HepG2 (cell line): ENCODE results near the gene SLC66A3.

Experiments used
- ATF7 ChIP-seq, 2 experiments: fragments of 450-650 bp in 1 of 2; sonication (generic) in 1 of 2; formaldehyde crosslinking in 1 of 2; IDR thresholded peaks; 2 replicates each; pipeline versions ENCODE4 v1.4.0 to v1.6.1; 2016 to 2020; ENCODE audit warnings: antibody characterized with exemption in 1 of 2, mild to moderate bottlenecking in 1 of 2, missing genetic modification reagents in 1 of 2
- CHD2 ChIP-seq: IDR thresholded peaks from 2 replicates; pipeline ENCODE4 v1.6.1; 2011; ENCODE audit warnings: low read depth, low read length, improper control_type of control experiment
- MAZ ChIP-seq, 2 experiments: sonication (generic) in 1 of 2; formaldehyde crosslinking in 1 of 2; IDR thresholded peaks; 2 replicates each; pipeline versions ENCODE4 v1.5.0 to v1.6.1; 2012 to 2020; ENCODE audit warnings: low read depth in 2 of 2, mild to moderate bottlenecking in 2 of 2, borderline replicate concordance in 1 of 2, improper control_type of control experiment in 1 of 2, low read length in 1 of 2, missing genetic modification reagents in 1 of 2, moderate library complexity in 1 of 2
- RBM22 ChIP-seq: fragments of 200-400 bp; formaldehyde crosslinking; optimal IDR thresholded peaks from 2 replicates; pipeline ENCODE3; 2017; ENCODE audit warnings: mild to moderate bottlenecking, low read length, moderate library complexity
- RFX5 ChIP-seq: IDR thresholded peaks from 2 replicates; pipeline ENCODE4 v1.6.1; 2011; ENCODE audit warnings: low read depth, low read length, improper control_type of control experiment
- ZKSCAN1 ChIP-seq: fragments of 150-350 bp; IDR thresholded peaks from 2 replicates; pipeline ENCODE4 v1.6.1; 2014; ENCODE audit warnings: low read length
- ZNF446 ChIP-seq: sonication (generic); formaldehyde crosslinking; IDR thresholded peaks from 2 replicates; pipeline ENCODE4 v1.5.0; 2020; ENCODE audit warnings: mild to moderate bottlenecking, missing genetic modification reagents
- ZNF563 ChIP-seq: sonication (generic); formaldehyde crosslinking; IDR thresholded peaks from 2 replicates; pipeline ENCODE4 v1.8.0; 2022; ENCODE audit warnings: mild to moderate bottlenecking, moderate library complexity, missing genetic modification reagents
- ZNF574 ChIP-seq: sonication (generic); formaldehyde crosslinking; IDR thresholded peaks from 2 replicates; pipeline ENCODE4 v1.4.0; 2020; ENCODE audit warnings: missing genetic modification reagents
- ZNF577 ChIP-seq: sonication (generic); formaldehyde crosslinking; IDR thresholded peaks from 2 replicates; pipeline ENCODE4 v1.4.0; 2020; ENCODE audit warnings: mild to moderate bottlenecking, low read depth, missing genetic modification reagents, borderline replicate concordance
- TF ChIP-seq, protein P1 (sequence below): sonication (generic); formaldehyde crosslinking; IDR thresholded peaks from 2 replicates; pipeline ENCODE4 v1.5.0; 2020; ENCODE audit warnings: mild to moderate bottlenecking, missing genetic modification reagents, moderate library complexity
- TF ChIP-seq, protein P2 (sequence below): sonication (generic); formaldehyde crosslinking; IDR thresholded peaks from 2 replicates; pipeline ENCODE4 v1.4.0; 2020; ENCODE audit warnings: missing genetic modification reagents; ENCODE audit errors: not compliant biosample characterization

DNA sequence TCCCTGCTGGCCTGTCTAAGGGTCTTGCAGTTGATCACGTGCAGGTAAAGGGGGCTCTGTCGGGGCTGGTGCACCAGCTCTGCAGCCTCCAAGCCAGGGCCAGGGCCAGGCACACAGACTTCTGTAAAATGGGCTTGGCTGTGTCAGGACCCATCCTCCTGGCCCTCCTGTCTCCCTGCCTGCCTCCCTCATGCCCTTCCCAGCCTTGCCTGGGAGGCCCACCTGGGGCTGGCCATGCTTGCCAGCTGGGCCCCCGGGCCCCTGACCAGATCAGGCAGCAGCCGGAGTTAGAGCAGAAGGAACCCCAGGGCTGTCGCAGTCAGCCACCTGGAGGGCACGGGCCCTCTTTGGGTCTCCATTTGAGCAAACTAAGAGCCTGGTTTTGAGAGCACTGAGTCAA lies 2.0 kb downstream of the SLC66A3 start:
- TF ChIP-seq ZNF446 (CRISPR knock-in tag) (no peak), CHD2 (no peak), RBM22 (no peak), ATF7 (IDR thresholded peaks at IDR 0.05) (no peak), ATF7 (CRISPR knock-in tag; IDR thresholded peaks at IDR 0.05) (no peak), ZNF574 (CRISPR knock-in tag) (no peak), MAZ (IDR thresholded peaks at IDR 0.05; ENCODE audit: borderline replicate concordance, low read depth, low read length) (no peak), MAZ (CRISPR knock-in tag; IDR thresholded peaks at IDR 0.05; ENCODE audit: low read depth) (no peak), ZNF577 (no peak), ZKSCAN1 (no peak), RFX5 (no peak), ZNF563 (CRISPR knock-in tag) (no peak)
- TF ChIP-seq, protein P1, sequence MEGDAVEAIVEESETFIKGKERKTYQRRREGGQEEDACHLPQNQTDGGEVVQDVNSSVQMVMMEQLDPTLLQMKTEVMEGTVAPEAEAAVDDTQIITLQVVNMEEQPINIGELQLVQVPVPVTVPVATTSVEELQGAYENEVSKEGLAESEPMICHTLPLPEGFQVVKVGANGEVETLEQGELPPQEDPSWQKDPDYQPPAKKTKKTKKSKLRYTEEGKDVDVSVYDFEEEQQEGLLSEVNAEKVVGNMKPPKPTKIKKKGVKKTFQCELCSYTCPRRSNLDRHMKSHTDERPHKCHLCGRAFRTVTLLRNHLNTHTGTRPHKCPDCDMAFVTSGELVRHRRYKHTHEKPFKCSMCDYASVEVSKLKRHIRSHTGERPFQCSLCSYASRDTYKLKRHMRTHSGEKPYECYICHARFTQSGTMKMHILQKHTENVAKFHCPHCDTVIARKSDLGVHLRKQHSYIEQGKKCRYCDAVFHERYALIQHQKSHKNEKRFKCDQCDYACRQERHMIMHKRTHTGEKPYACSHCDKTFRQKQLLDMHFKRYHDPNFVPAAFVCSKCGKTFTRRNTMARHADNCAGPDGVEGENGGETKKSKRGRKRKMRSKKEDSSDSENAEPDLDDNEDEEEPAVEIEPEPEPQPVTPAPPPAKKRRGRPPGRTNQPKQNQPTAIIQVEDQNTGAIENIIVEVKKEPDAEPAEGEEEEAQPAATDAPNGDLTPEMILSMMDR (CRISPR knock-in tag) = no peak
- TF ChIP-seq, protein P2, sequence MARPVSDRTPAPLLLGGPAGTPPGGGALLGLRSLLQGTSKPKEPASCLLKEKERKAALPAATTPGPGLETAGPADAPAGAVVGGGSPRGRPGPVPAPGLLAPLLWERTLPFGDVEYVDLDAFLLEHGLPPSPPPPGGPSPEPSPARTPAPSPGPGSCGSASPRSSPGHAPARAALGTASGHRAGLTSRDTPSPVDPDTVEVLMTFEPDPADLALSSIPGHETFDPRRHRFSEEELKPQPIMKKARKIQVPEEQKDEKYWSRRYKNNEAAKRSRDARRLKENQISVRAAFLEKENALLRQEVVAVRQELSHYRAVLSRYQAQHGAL = no peak
